ENCODE data around the gene TULP4.
"Not testable (repeated sequence)": the region's sequence is repeated elsewhere in the genome, so short reads cannot be mapped to it uniquely, and the experiment has no call there.

Gene TULP4

DNA sequence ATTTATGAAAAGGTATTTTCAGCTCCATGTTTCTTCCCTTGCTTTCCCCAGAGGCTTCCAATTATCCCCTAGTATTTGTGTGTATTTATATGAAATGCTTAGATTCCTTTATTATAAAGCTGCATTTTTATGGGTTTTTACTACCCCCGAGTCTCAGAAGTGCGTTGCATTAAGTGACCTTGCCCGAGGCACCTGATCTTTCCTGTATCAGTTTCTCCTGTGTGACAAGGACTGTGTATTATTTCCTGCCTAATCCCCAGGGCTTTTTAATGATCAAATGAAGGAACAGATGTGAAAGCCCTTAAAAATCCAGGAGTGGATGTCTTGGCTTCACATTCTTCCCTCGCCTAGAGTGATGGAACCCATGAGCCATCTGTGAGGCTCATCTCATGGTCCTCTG lies 118.8 kb downstream of the TULP4 start:
- no peak for DNase-seq

DNA sequence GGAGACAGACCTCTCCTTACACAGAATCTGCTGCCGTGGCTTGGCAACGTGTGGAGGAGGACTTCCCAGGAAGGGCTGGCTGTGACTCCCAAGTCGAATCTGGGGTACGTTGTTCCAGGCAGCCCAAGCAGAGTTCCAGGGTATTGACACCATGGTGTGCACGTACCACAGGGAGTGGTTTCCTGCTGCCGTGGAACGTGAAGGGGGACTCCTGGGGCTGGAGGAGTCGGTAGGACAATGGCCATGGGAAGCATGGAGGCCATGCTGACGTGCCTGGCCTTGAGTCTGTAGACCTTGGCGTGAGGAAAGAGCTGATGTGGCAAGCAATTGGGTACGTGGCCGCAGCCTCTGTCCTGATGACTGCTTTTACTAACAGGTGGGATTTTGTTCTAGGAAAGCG lies 119.3 kb downstream of the TULP4 start:
- DNase-seq = no peak

DNA sequence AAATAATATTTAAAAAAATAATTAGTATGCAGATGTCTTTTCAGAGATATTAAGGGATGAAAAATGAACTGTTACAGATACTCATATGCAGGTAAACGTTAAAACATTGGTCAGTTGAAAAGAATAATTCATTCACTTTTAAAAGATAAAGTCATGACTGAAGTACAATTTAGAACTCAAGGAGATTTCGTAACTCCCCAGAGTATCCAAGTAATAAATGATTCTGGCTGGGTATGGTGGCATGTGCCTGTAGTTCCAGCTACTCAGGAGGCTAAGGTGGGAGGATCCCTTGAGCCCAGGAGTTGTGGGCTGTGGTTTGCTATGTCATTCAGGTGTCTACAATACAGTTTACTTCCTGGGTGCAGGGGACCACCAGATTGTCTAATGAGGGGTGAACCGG lies 125.3 kb downstream of the TULP4 start:
- DNase-seq = no peak

DNA sequence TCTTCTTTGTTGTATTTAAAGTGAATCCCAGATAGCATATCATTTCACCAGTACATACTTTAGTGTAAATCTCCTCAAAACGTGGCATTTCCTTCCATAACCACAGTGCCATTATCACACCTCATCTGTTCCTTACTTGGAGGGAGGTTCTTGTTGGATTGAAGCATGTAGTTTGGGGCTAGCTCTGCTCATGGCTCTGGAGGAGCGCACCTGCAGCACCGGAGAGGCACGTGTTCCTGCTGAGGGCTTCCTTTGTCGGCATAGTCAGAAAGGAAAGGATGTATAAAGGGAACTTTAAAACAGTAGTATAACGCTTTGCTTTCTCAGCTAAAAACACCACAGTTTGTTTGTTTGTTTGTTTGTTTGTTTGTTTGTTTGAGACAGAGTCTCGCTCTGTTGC lies 126.0 kb downstream of the TULP4 start:
- DNase-seq = no peak

DNA sequence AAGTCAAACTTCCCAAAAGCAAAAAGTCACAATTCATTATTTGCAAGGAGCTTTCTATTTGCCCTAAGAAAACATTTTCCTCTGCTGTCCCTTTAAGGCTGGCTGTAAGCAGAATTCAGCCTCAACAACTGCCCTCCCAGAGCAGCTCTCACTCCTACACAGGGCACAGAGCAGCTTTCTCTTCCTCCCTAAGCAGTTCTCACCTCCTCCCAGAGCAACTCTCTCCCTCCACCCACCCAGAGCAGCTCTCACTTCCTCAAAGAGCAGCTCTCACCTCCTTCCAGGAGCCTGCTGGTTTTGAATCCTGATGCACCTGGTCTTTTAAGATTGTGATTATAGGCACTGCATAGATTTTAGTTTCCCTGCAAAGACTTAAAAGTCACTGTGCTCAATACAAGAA lies 127.0 kb downstream of the TULP4 start:
- no peak for DNase-seq

DNA sequence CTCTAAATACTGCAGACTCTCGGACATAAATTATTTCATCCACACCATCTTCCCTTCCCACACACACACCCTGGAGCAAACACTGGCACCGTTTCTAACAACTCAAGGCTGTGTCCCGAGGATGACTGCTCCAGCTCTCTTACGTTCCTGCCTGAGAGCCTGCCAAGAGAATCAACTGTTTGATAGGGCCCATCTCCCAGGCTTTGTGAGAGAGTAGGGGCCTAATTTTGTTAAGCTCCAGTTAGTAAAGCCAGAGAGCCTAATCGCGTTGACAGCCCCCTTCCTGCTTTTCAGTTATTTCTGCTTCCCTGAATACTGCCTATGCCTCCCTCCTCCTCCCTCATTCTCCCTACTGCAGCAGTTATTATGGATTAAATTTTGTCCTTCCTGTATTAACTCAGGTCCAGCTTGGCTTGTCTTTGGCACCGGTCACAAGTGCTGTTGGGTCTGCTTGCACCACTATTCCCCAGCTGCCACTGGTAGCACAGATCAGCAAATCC lies 129.5 kb downstream of the TULP4 start:
- DNase-seq = no peak

DNA sequence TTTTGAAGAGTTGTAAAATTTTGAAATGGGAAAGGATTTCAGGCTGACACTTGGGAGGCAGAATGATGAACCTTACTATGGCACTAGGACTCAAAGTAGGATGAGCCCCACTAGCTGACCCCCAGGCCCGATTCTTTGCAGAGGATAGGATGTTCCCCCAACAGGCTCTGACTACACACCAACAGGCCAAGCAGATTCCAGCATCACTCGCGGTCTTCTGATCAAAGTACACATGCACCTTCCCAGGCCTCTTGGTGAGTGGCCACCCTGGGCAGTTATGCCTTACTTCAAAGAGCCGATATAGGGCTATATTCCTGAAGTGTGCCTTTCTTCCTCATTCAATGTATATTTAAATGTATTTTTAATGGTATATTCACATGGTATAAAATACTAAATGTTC lies 130.0 kb downstream of the TULP4 start:
- no peak for DNase-seq

DNA sequence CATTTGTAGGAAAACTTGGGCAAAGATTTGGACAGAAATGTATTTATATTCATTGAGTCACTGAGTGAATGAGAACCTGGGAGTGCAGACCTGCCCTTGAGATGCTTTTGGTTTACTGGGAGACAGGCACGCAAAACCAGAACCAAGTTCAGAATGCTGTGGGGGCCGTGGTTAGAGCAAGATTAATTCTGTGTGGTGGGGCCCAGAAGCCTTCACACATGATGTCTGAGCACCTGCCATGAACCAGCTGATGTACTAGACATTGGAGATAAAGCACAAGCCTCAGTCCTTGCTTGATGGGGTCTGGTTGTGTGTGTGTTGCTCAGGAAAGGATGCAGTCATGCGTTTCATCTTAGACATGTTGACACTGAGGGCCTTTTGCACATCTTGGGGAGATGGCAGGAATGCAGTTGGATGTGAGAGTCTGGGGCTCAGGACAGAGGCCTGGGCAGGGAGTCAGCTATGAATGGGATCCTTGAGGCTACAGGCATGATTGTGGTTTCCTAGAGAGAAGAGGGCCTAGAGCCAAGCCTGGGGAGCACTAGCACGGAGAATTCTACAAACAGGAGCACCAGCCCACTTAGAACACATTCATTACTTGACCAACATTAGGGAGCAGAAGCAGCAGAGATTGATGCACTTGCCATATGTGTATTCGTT lies 133.3 kb downstream of the TULP4 start:
- DNase-seq = no peak

DNA sequence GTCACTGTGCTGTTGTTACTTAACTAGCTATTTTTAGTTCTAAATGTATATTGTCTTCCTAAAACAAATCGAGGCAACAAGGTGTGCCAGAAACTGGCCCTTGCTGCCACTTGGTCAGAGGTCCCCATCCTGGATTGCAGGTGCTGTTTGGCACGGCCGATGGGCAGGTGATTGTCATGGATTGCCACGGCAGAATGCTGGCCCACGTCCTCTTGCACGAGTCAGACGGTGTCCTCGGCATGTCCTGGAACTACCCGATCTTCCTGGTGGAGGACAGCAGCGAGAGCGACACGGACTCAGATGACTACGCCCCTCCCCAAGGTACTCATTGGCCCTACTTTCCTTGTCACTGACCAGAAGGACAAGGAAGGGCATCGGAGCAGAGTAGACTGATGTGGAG lies 136.6 kb downstream of the TULP4 start:
- DNase-seq = no peak

DNA sequence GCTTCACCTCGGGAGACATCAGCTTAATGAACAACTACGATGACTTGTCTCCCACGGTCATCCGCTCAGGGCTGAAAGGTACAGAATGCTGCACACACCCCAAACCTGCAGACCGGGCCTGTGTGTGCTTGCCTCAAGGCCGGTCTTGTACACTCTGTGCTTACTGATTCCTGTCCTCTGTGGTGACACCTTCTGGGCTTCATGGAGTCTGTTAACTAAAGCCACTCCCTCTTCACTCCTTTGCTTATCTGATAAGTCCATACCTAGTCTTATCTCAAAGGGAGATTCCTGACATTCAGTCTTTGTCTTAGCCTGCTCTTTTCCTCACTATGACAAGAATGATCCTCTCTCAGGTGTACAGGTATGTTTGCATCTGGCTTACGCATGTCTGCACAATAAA lies 139.9 kb downstream of the TULP4 start:
- no peak for DNase-seq

DNA sequence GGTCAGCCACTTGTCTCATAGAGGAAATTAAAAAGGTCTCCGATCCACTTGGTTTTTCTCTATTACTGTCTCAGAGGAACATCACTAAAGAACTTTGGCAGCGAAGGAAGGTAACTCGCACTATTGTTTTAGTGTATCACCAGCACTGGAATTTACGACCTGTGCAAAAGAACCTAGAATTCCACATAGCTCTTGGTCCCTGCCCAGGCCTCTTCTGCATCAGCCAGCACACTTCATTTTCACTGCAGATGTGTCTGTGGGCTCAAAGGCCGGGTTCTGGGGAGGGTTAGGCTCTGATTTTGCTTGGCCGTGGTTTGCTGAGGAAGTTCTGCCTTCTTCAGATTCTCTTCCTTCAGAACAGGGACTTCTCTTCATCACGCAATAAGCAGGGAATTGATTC lies 144.9 kb downstream of the TULP4 start:
- DNase-seq = no peak

DNA sequence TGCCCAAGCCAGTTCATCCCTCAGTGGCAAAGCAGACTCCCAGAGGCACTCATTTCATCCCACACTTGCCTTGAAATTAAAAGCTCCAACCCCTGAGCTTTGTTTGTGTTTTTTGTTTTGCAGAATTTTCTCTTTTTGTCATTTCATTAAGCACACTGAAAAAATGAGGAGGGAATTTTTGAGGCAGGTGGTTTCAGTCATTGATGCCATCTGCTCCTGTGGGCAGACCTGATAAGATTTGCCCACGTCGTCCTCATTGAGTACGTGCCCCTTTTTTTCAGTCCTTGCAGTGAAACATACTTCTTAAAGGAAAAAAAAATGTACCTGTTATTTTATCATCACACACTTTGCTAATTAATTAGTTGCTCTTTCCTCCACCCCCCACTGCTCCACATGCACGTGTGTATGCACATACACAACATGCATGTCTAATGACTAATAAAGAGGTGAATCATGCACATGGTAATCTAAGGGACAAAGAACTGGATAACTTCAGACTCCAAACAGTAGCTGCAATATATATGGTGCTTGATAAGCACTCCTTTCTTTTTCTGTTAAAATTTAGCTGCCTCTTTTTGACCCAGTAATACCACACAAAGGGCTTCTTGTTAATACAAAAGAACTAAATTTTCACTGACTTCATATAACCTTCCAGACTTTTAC lies 145.5 kb downstream of the TULP4 start:
- DNase-seq = no peak

DNA sequence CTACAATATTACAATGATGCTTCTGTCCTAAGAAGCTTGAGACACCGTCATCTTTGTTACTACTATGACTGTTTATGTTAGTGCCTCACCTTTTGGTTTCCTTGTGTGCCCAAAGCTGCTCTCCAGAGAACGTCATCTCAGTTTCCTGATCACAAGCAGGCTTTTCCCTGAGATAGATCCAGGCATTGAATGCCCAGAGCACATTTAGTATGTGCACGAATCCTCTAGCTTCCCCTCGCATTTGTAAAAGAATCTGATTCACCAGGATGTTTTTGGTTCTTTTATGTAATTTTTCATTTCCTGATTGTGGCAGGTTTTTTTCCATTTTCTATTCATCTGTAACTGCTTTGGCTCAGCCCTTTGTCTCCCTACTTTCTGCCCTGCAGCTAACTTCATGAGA lies 147.5 kb downstream of the TULP4 start:
- DNase-seq = no peak

DNA sequence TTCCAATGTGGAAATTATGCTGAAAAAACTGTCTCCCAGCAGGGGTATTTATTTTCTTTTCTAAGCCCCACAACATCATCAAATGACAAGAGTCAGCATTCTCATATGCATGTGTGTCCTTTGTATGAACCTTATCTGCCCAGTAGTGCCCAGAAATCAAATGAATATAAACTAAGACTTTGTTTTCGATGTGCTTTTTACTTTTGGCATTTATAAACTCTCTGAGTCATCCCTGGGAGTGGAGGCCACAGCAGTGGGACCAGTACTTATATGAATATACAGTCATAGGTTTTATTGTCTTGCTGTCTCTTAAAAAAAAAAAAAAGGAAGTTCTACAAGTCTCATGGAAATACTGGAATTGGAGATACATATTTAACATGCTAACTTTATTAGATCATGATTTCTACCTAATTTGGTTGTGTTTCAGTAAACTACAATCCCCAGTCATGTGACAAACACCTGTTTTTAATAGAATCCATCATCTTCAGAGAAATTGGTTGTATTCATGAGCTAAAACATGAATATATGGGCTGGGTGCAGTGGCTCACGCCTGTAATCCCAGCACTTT lies 148.4 kb downstream of the TULP4 start:
- DNase-seq = no peak

DNA sequence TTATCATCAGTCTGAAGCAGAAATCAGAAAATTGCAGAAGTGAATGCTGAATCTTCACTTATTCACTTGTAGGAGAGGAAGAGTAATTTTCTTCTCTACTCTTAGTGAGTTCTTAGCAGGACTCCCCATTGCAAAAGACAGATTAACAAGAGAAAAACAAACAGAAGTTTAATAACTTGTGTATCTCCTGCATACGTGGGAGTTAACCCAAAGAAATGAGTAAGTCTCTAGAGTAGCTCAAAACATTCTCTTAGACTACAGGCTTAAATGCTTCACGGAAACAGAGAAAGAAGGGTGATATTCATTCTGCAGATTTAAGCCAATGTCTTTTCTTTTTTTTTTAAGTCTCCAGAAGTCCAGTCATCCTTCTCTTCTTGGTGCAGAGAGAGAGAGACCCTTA lies 149.7 kb downstream of the TULP4 start:
- no peak for DNase-seq

DNA sequence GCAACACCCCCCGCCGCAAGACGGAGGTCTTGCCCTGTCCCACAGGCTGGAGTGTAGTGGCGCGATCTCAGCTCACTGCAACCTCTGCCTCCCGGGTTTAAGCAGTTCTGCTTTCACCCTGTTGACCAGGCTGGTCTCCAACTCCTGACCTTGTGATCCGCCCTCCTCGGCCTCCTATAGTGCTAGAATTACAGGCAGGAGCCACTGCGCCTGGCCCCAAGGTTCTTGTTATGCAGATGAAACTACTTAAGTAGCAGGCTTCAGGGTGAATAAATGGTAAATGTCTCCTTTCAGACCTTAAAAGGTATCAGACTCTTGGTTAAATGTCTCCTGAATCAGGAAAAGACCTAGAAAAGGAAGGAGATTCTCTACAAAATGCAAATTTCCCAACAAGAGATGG lies 152.2 kb downstream of the TULP4 start:
- DNase-seq = no peak

DNA sequence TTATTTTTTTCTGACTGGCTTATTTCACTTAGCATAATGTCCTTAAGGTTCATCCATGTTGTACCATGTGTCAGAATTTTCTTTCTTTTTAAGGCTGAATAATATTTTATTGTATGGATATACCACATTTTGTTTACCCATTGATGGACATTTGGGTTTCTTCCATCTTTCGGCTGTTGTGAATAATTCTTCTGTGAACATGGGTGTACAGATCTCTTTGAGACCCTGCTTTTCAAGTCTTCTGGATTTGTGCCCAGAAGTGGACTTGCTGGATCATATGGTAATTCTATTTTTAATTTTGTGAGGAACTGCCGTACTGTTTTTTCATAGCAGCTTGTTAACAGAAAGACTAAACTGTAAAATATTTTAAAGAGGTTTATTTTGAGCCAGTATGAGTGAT lies 153.0 kb downstream of the TULP4 start:
- DNase-seq = no peak

DNA sequence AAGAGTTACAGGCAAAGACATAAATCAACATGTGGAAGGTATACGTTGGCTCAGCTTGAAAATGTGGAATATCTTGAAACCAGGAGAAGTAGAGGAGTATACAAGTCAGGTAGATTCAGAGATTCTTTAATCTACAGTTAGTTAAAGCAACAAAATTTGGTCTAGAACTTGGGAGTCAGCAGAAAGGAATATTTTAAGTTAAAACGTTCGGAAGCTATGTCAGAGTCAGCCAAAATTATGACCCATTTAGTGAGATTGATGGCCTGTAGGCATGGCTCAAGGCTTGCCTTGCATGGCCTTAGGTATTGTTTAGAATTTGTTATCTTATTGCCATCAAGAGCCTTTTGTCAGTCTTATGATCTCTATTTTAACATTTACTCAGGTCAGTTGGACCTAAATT lies 153.5 kb downstream of the TULP4 start:
- DNase-seq = no peak

DNA sequence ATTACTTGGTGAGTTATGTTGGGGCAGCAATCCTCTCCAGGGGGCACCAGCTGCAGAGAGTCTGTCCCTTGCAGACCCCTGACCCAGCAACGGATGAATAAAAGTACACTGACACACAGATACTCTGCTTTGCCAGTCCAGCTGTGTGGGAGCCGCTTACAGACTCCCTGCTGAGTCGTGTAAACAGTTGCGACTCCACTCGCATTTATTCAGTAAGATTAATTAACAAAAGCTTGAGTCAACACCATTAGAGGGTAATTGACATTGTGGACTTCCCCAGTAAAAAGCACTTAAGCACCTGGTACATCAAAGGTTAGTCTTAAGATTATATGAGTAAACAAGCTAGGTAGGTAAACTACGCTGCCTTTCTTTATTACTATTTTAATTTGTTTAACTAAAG lies 155.7 kb downstream of the TULP4 start:
- no peak for DNase-seq

DNA sequence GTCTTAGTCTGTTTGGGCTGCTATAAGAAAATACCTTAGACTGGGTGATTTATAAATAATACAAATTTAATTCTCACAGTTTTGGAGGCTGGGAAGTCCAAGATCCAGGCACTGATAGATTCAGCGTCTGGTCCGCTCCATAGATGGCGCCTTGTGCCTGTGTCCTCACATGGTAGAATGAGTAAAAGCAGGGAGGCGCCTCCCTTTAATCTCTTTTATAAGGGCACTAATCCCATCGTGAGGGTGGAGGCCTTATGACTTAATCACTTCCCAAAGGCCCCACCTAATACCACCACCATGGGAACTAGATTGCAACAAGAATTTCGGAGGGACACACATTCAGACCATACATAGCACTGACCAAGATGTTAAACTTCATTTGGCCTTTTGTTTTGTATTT lies 156.4 kb downstream of the TULP4 start:
- DNase-seq = no peak

DNA sequence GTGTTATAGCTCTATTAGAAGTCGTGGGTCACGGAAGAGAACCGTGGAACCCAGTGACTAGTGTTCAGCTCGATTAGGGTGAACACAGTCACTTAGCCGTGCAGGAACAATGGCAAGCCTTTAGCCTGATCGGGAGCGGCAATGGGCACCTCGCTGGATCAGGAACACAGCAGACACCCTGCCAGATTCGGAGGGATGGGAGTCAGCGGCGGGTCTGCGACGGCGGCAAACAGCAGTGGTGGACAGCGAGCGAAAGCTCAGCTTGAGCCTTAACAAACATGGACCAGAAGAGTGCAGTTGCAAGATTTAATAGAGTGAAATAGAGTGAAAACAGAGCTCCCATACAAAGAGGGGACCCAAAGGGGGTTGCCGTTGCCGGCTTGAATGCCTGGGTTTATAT lies 157.8 kb downstream of the TULP4 start:
- not testable (repeated sequence) for DNase-seq

DNA sequence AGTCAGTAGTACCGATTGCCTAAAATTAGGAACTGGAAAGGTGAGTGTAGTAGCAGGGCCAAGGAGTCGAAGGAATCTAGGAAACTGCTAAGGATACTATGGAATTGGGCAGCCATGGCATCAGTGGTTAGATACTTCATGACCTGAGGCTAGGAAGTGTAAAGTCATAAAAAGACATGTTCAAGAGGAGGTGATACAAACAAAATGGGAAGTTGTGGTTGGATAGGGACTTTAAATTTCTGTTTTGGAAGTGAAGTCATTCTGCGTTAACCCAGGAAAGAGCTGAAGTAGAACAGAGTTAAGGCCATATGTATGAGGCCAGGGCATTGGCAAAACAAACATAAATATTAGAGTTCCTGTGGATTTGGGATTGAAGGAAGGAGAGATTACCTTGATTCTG lies 159.1 kb downstream of the TULP4 start:
- no peak for DNase-seq

DNA sequence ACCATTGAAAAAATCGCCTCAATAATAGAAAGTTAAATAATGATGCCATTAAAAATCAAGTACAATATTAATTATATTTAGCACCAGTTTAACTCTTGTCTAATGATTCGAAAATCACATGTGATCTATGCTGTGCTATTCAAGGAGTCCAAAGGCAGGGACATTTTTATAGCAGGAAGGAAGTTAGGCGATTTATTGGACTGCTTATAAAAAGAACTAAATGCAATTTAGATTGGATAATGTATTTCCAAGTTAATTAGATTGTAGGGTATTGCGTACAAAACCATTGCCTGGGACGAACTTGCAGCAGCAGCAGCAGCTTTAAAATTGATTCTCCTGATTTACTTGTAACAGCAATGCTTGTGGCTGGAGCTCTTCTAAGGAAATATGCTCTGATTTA lies 160.2 kb downstream of the TULP4 start:
- no peak for DNase-seq

DNA sequence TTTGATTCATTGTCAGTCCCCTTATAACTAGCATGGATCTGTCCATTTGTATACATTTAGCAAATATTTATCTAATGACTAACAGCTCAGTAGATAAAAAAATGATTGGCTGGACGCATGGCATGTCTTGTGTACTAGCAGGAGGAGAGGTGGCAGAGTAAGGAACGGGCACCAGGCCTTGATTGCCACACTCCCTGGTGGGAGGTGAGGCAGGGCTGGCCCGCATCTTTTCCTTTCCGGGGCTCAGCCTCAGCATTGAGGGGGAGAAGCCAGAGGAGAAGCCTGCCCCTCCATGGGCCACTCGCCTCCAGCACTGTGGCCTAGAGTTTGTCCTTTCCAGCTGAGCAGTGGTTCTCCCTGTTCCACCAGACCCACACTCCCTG lies 162.7 kb downstream of the TULP4 start:
- peak; percentile 50 for DNase-seq
